Tibial artery (tissue), 4 donors: ENCODE measurements around the gene TENM3.
A peak's percentile ranks its signal among the peaks of the same experiment; 100 is the strongest.

Source experiments
- DNase-seq, 2 donors: peaks; one replicate each; pipeline ENCODE4 v3.0.0-alpha.2; 2019
- H3K27ac ChIP-seq, 2 donors: fragments of 200-600 bp; sonication (generic) in 1 of 2; 1 replicate in 1 of 2; 2 replicates in 1 of 2; pipeline ENCODE4 v1.5.1; 2018 to 2019; ENCODE audit warnings: mild to moderate bottlenecking in 1 of 2
- H3K27me3 ChIP-seq, 2 donors: fragments of 200-600 bp; sonication (generic) in 1 of 2; one replicate each; pipeline versions ENCODE4 v1.5.1 to v1.6.0; 2016 to 2019
- H3K36me3 ChIP-seq, 3 donors: fragments of 200-600 bp; sonication (generic) in 2 of 3; one replicate each; pipeline ENCODE4 v1.5.1; 2016 to 2019; ENCODE audit warnings: mild to moderate bottlenecking in 2 of 3
- H3K4me1 ChIP-seq, 4 donors: fragments of 200-600 bp; sonication (generic) in 2 of 4; 1 replicate in 3 of 4; 2 replicates in 1 of 4; pipeline ENCODE4 v1.5.1; 2016 to 2019
- H3K4me3 ChIP-seq, 2 donors: fragments of 200-600 bp; sonication (generic) in 1 of 2; 1 replicate in 1 of 2; 2 replicates in 1 of 2; pipeline ENCODE4 v1.5.1; 2018 to 2019; ENCODE audit warnings: mild to moderate bottlenecking in 2 of 2
- H3K9me3 ChIP-seq, 3 donors: fragments of 200-600 bp; sonication (generic) in 1 of 3; one replicate each; pipeline ENCODE4 v1.5.1; 2016 to 2019
- CTCF ChIP-seq, 2 experiments: fragments of 200-600 bp in 1 of 2; fragments of 450-650 bp in 1 of 2; IDR thresholded peaks; one replicate each; pipeline ENCODE4 v1.5.1; 2017 to 2019; ENCODE audit warnings: antibody characterized with exemption in 2 of 2, mild to moderate bottlenecking in 1 of 2, moderate library complexity in 1 of 2
- intact Hi-C: fragments of 100-400 bp; cut with DNase I; formaldehyde crosslinking; loops from one replicate; pipeline ENCODE4 v1.15.0; 2023; ENCODE audit warnings: low total_unique reads

The TENM3 gene

DNA sequence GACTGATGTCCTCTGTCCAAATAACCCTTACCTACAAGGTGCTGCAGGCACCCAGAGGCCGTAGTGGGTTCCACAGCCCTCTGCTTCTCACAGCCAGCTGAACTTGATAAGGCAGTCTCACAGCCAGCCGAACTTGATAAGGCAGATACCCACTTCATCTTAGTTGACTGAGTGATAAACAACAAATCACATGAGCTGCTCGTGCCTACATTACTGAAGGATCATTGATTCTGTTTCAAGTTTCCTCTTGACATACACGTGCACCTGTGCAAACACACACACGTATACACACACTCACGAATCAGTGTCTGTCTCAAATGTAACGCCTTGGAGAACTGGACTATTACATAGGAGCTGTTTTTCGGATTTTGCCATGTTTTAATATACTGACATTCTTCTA, 397.7 kb downstream of the TENM3 start:
- H3K4me1 ChIP-seq: peaks cover 0 to 27% (median 14%) of the 10 kb centered on the region in 4 donors
- intact Hi-C loops: no loop called here
- no peaks in the 10 kb centered on the region for H3K27me3 ChIP-seq
- no peak overlapping the region for H3K27ac ChIP-seq
- no peaks in the 10 kb centered on the region for H3K36me3 ChIP-seq
- no peak for DNase-seq
- TF ChIP-seq CTCF (IDR thresholded peaks at IDR 0.05): no peak
- H3K4me3 ChIP-seq: no peak overlapping the region
- H3K9me3 ChIP-seq: peaks cover 0 to 9% (median 3%) of the 10 kb centered on the region in 3 donors

- Histone ChIP-seq H3K36me3 (no peaks in the 10 kb centered on the region), H3K27ac (no peak overlapping the region), H3K4me3 (no peak overlapping the region), H3K4me1 (peaks cover 0 to 27% (median 14%) of the 10 kb centered on the region in 4 donors), H3K27me3 (no peaks in the 10 kb centered on the region), H3K9me3 (peaks cover 0 to 14% (median 3%) of the 10 kb centered on the region in 3 donors)
- no peak for TF ChIP-seq CTCF (IDR thresholded peaks at IDR 0.05)
- DNase-seq: no peak
- intact Hi-C loops: no loop called here
These were observed 399.6 kb downstream of the TENM3 start for GRCh38 chr4:182642831-182643230.

DNA sequence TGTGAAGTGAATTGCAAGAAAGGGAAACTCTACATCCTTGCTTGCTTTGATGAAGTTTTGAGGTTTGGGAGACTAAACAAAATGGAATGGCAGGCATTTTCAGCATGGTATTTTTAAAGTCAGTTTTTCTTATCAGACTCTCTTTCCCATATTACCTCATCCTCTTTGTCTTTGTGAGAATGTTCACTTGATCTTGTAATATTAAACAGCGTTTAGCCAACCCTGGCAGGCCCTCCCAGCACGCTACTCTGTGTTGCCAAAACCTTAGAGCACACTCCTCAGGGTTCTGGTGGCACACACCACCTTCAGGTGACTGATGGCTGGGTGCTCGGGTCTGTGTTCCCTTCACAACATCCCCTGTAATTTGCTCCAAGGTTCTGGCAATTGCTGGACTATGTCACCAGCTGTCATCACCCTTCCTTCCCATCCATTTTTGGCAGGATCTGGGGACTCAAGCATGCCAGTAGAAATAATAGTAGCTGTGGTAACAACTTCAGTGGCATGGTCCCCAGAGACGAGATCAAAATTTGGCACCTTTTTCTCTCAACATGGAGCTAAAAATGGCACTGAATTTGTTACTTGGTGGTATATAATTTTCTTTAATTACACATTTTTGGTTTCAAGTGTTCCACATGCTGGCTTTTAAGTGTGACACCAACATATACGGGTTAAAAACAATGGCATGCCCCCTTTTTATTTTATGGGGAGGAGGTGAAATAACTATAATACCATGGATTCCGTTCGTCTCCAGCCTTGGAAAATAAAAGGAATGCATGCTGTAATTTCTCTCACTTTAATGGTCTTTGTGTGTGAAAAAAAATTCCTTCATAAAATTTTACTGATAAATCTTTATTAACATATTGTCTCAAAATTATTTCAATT, 400.8 kb downstream of the TENM3 start:
- peaks cover 0 to 14% (median 3%) of the 10 kb centered on the region in 3 donors for H3K9me3 ChIP-seq
- no peak overlapping the region for H3K4me3 ChIP-seq
- H3K27ac ChIP-seq: peak overlapping the region in 1 of 2 donors; percentile 49
- no peaks in the 10 kb centered on the region for H3K27me3 ChIP-seq
- peaks cover 0 to 27% (median 14%) of the 10 kb centered on the region in 4 donors for H3K4me1 ChIP-seq
- intact Hi-C loops: no loop called here
- peak; percentile 47 to 85 for DNase-seq
- no peak for TF ChIP-seq CTCF (IDR thresholded peaks at IDR 0.05)
- H3K36me3 ChIP-seq: no peaks in the 10 kb centered on the region

- H3K4me3 ChIP-seq: no peak overlapping the region
- no peak for TF ChIP-seq CTCF (IDR thresholded peaks at IDR 0.05)
- no peaks in the 10 kb centered on the region for H3K36me3 ChIP-seq
- H3K27ac ChIP-seq: peak overlapping the region in 1 of 2 donors; percentile 49
- no peaks in the 10 kb centered on the region for H3K27me3 ChIP-seq
- DNase-seq: no peak
- H3K4me1 ChIP-seq: peaks cover 0 to 28% (median 16%) of the 10 kb centered on the region in 4 donors
- H3K9me3 ChIP-seq: peaks cover 0 to 14% (median 3%) of the 10 kb centered on the region in 3 donors
- intact Hi-C loops: no loop called here
These were observed 401.5 kb downstream of the TENM3 start for GRCh38 chr4:182644683-182645050.

- Histone ChIP-seq H3K9me3 (peaks cover 0 to 14% (median 3%) of the 10 kb centered on the region in 3 donors), H3K27ac (no peak overlapping the region), H3K4me1 (peaks cover 0 to 32% (median 23%) of the 10 kb centered on the region in 4 donors), H3K36me3 (no peaks in the 10 kb centered on the region), H3K27me3 (no peaks in the 10 kb centered on the region), H3K4me3 (no peak overlapping the region)
- no peak for TF ChIP-seq CTCF (IDR thresholded peaks at IDR 0.05)
- DNase-seq: no peak
- intact Hi-C loops: no loop called here
These were observed 402.3 kb downstream of the TENM3 start for GRCh38 chr4:182645511-182645910.
